Type B pancreatic cell (in vitro differentiated cells): ENCODE data around the gene KRT77. TPM values are rescaled to one million over a fixed set of nuclear protein-coding genes. Genes with fewer than 3 reads are reported as not detected.

Experiments
- DNase-seq: peaks from one replicate; pipeline ENCODE4 v3.0.0; 2021; ENCODE audit warnings: mixed read lengths; ENCODE audit not compliant: unreplicated experiment; ENCODE audit errors: extremely low spot score
- H3K27ac Mint-ChIP-seq: 2 replicates; pipeline ENCODE4 v1.8.0; 2021; ENCODE audit warnings: mild to moderate bottlenecking, mixed read lengths
- H3K27me3 Mint-ChIP-seq: 2 replicates; pipeline ENCODE4 v1.8.0; 2021; ENCODE audit warnings: mixed read lengths
- H3K36me3 Mint-ChIP-seq: 2 replicates; pipeline ENCODE4 v1.8.0; 2021; ENCODE audit warnings: mixed read lengths
- H3K4me1 Mint-ChIP-seq: one replicate; pipeline ENCODE4 v1.8.0; 2021; ENCODE audit warnings: mixed read lengths; ENCODE audit not compliant: unreplicated experiment
- H3K4me3 Mint-ChIP-seq: 2 replicates; pipeline ENCODE4 v1.8.0; 2021; ENCODE audit warnings: mild to moderate bottlenecking, mixed read lengths
- H3K9me3 Mint-ChIP-seq: 2 replicates; pipeline ENCODE4 v1.8.0; 2021; ENCODE audit warnings: mixed read lengths
- CTCF ChIP-seq: fragments of 200-600 bp; sonication (generic); conservative IDR thresholded peaks from 2 replicates; pipeline ENCODE4 v1.5.0; 2021; ENCODE audit warnings: antibody characterized with exemption, mild to moderate bottlenecking
- total RNA-seq: library from RNA; stranded (reverse); gene quantifications from 2 replicates; pipeline ENCODE4 v1.2.1, GENCODE V29; 2021; ENCODE audit warnings: low replicate concordance

The KRT77 gene
- total RNA-seq, 1 donor from 2014 or later, result 0.27 TPM

GRCh38 chr12:52646613-52647012 lies 56.7 kb downstream of the KRT77 start:
- peaks cover 5% of the 10 kb centered on the region for H3K4me1 Mint-ChIP-seq
- no peak overlapping the region for H3K4me3 Mint-ChIP-seq
- no peaks in the 10 kb centered on the region for H3K9me3 Mint-ChIP-seq
- no peak overlapping the region for H3K27ac Mint-ChIP-seq
- no peak for DNase-seq
- no peak for TF ChIP-seq CTCF
- H3K36me3 Mint-ChIP-seq, result no peaks in the 10 kb centered on the region
- H3K27me3 Mint-ChIP-seq, result peaks cover 52% of the 10 kb centered on the region

GRCh38 chr12:52645982-52646381 lies 57.3 kb downstream of the KRT77 start:
- Mint-ChIP-seq H3K27me3 (peaks cover 54% of the 10 kb centered on the region), H3K27ac (peak overlapping the region; percentile 37), H3K36me3 (no peaks in the 10 kb centered on the region), H3K4me3 (no peak overlapping the region), H3K9me3 (no peaks in the 10 kb centered on the region), H3K4me1 (peaks cover 5% of the 10 kb centered on the region)
- DNase-seq, result peak; percentile 24
- TF ChIP-seq CTCF, result no peak

GRCh38 chr12:52645120-52645761 lies 58.1 kb downstream of the KRT77 start:
- H3K36me3 Mint-ChIP-seq, result no peaks in the 10 kb centered on the region

GRCh38 chr12:52644078-52644415 lies 59.3 kb downstream of the KRT77 start:
- Mint-ChIP-seq H3K9me3 (no peaks in the 10 kb centered on the region), H3K4me1 (peaks cover 5% of the 10 kb centered on the region), H3K36me3 (no peaks in the 10 kb centered on the region), H3K27me3 (peaks cover 52% of the 10 kb centered on the region), H3K4me3 (no peak overlapping the region), H3K27ac (no peak overlapping the region)
- TF ChIP-seq CTCF, result no peak
- no peak for DNase-seq

More at GRCh38 chr12:52645120-52645761, 58.1 kb downstream of the KRT77 start:
- DNase-seq, result peak; percentile 43
- peak overlapping the region; percentile 37 for H3K27ac Mint-ChIP-seq
- H3K27me3 Mint-ChIP-seq, result peaks cover 57% of the 10 kb centered on the region
- peaks cover 5% of the 10 kb centered on the region for H3K4me1 Mint-ChIP-seq
- no peak for TF ChIP-seq CTCF
- no peaks in the 10 kb centered on the region for H3K9me3 Mint-ChIP-seq
- H3K4me3 Mint-ChIP-seq, result no peak overlapping the region

- Mint-ChIP-seq H3K4me1 (peaks cover 5% of the 10 kb centered on the region), H3K27ac (no peak overlapping the region), H3K9me3 (no peaks in the 10 kb centered on the region), H3K36me3 (no peaks in the 10 kb centered on the region), H3K27me3 (peaks cover 55% of the 10 kb centered on the region), H3K4me3 (no peak overlapping the region)
- no peak for TF ChIP-seq CTCF
- peak; percentile 50 for DNase-seq
Measured at GRCh38 chr12:52643233-52644077, 59.9 kb downstream of the KRT77 start.
